Measurements from ENCODE around the gene CDH23.

Gene CDH23

GRCh38 chr10:71444284-71445054 is 47.7 kb downstream of the CDH23 start:
- DNase-seq (ENCODE audit: extremely low read depth, insufficient read length) = no peak
- no peak for TF ChIP-seq CTCF (IDR thresholded peaks at IDR 0.05; ENCODE audit: insufficient read depth, low read length, poor library complexity, severe bottlenecking)
- Histone ChIP-seq H3K4me3 (replicated peaks; ENCODE audit: low read depth, low read length) (no peak overlapping the region), H3K27me3 (replicated peaks; ENCODE audit: control insufficient read depth, insufficient read depth, low read length) (no peaks in the 10 kb centered on the region; the same call in none of the 2 replicates), H3K36me3 (ENCODE audit: control insufficient read depth, insufficient read depth, low read length) (no peaks in the 10 kb centered on the region)

- TF ChIP-seq CTCF (IDR thresholded peaks at IDR 0.05; ENCODE audit: insufficient read depth, low read length, poor library complexity, severe bottlenecking) = no peak
- Histone ChIP-seq H3K4me3 (replicated peaks; ENCODE audit: low read depth, low read length) (no peak overlapping the region), H3K27me3 (replicated peaks; ENCODE audit: control insufficient read depth, insufficient read depth, low read length) (no peaks in the 10 kb centered on the region; the same call in 1 of the 2 replicates), H3K36me3 (ENCODE audit: control insufficient read depth, insufficient read depth, low read length) (no peaks in the 10 kb centered on the region)
- no peak for DNase-seq (ENCODE audit: extremely low read depth, insufficient read length)
These were observed 51.0 kb downstream of the CDH23 start for GRCh38 chr10:71447676-71448075.

GRCh38 chr10:71448146-71448545 is 51.4 kb downstream of the CDH23 start:
- Histone ChIP-seq H3K4me3 (replicated peaks; ENCODE audit: low read depth, low read length) (no peak overlapping the region), H3K27me3 (replicated peaks; ENCODE audit: control insufficient read depth, insufficient read depth, low read length) (no peaks in the 10 kb centered on the region; the same call in 1 of the 2 replicates), H3K36me3 (ENCODE audit: control insufficient read depth, insufficient read depth, low read length) (no peaks in the 10 kb centered on the region)
- DNase-seq (ENCODE audit: extremely low read depth, insufficient read length) = no peak
- no peak for TF ChIP-seq CTCF (IDR thresholded peaks at IDR 0.05; ENCODE audit: insufficient read depth, low read length, poor library complexity, severe bottlenecking)

GRCh38 chr10:71449026-71449425 is 52.3 kb downstream of the CDH23 start:
- DNase-seq (ENCODE audit: extremely low read depth, insufficient read length) = no peak
- Histone ChIP-seq H3K4me3 (replicated peaks; ENCODE audit: low read depth, low read length) (no peak overlapping the region), H3K27me3 (replicated peaks; ENCODE audit: control insufficient read depth, insufficient read depth, low read length) (no peaks in the 10 kb centered on the region; the same call in 1 of the 2 replicates), H3K36me3 (ENCODE audit: control insufficient read depth, insufficient read depth, low read length) (no peaks in the 10 kb centered on the region)
- no peak for TF ChIP-seq CTCF (IDR thresholded peaks at IDR 0.05; ENCODE audit: insufficient read depth, low read length, poor library complexity, severe bottlenecking)

GRCh38 chr10:71451754-71452153 is 55.0 kb downstream of the CDH23 start:
- Histone ChIP-seq H3K4me3 (replicated peaks; ENCODE audit: low read depth, low read length) (no peak overlapping the region), H3K27me3 (replicated peaks; ENCODE audit: control insufficient read depth, insufficient read depth, low read length) (peaks cover 1% of the 10 kb centered on the region; the same call in 1 of the 2 replicates), H3K36me3 (ENCODE audit: control insufficient read depth, insufficient read depth, low read length) (no peaks in the 10 kb centered on the region)
- DNase-seq (ENCODE audit: extremely low read depth, insufficient read length) = no peak
- no peak for TF ChIP-seq CTCF (IDR thresholded peaks at IDR 0.05; ENCODE audit: insufficient read depth, low read length, poor library complexity, severe bottlenecking)
